Left cardiac atrium (tissue), 4 donors: ENCODE data around the gene LAMC1. TPM values are rescaled to one million over a fixed set of nuclear protein-coding genes. Genes with fewer than 3 reads are reported as not detected.
"Not testable (repeated sequence)": the region's sequence is repeated elsewhere in the genome, so short reads cannot be mapped to it uniquely, and the experiment has no call there.

ENCODE experiments used
- ATAC-seq, 2 donors: fragments of 200-7000 bp; cut with Tn5 transposase; one replicate each; pipeline ENCODE4 v1.9.1; 2020; ENCODE audit warnings: mild to moderate bottlenecking in 2 of 2, moderate library complexity in 2 of 2
- DNase-seq: peaks from one replicate; pipeline ENCODE4 v3.0.0-alpha.2; 2020
- intact Hi-C, 2 donors: fragments of 100-400 bp; cut with DNase I; formaldehyde crosslinking; loops; one replicate each; pipeline versions ENCODE4 v1.14.1 to v1.15.1; 2022 to 2023
- total RNA-seq, 2 donors: library from RNA; stranded (reverse); fragmentation: NEBNext Ultra II Directional; extraction: Animal tissue kit (Norgen Biotek cat#: 25700); gene quantifications; one replicate each; pipeline ENCODE4 v1.2.1, GENCODE V29; 2021
- donor health status: DM: no; HTN: yes; CAD: no.
- donor health status: DM: no; HTN: yes; CAD: no; lungs with severe emphysema.
- donor health status: DM: yes; HTN: yes; CAD: no.
- donor health status: Dilated cardiomyopathy.

Gene LAMC1
- total RNA-seq, 2 donors from 2014 or later = 108 to 126 TPM

DNA sequence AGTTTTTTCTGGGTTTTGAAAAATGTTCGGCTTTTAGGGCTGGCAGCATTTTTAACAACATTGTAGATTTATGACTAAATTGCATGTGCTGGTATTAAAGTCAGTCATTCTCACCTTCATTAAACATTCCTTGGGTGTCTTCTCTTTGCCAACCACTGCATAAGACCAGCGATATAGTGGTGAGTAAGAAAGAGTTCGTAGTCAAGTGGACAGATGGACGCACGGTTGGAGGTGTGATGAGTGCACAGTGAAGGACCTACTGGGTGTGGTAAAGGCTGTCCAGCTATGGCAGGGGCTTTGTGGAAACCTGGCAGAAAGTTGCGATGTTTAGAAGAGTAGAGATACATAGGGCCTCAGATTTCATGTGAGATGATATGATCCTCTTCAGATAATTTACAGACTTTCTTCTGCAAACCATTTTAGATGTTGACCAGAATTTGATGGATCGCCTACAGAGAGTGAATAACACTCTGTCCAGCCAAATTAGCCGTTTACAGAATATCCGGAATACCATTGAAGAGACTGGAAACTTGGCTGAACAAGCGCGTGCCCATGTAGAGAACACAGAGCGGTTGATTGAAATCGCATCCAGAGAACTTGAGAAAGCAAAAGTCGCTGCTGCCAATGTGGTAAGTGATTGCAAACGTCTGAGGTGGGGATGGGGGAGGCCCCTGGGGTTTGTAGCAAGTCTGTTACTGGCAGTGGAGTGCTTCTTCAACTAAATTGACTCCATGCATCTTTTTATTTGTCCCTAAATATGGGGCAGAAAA is 106.9 kb downstream of the LAMC1 start:
- ATAC-seq = peak in 1 of 2 donors; percentile 82
- no peak for DNase-seq
- intact Hi-C loops = no loop called here

GRCh38 chr1:183131166-183131565 is 107.9 kb downstream of the LAMC1 start:
- DNase-seq (no peak), ATAC-seq (no peak)
- intact Hi-C loops = no loop called here

GRCh38 chr1:183135336-183135735 is 112.1 kb downstream of the LAMC1 start:
- intact Hi-C loops = no loop called here
- ATAC-seq (no peak), DNase-seq (no peak)

DNA sequence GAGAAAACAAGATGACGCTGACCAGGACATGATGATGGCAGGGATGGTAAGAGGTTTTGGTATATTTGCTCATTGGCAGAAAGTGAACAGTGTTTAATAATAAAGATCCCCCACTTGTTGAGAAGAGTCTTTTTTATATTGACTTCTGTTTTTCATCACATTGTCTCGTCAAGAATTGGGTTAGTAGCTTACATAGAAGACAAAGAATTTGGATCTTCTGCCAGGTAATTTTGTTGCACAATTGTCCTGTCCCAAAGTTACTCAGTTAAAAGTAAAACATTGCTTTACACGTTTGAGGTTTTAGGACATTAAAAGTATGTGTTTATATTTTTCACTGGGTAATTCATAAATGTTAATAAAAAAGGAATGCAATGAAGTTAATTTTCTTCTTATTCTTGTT is 114.6 kb downstream of the LAMC1 start:
- no peak for ATAC-seq
- no peak for DNase-seq
- intact Hi-C loops = no loop called here

GRCh38 chr1:183138301-183138700 is 115.1 kb downstream of the LAMC1 start:
- no peak for ATAC-seq
- intact Hi-C loops = no loop called here
- DNase-seq = no peak

DNA sequence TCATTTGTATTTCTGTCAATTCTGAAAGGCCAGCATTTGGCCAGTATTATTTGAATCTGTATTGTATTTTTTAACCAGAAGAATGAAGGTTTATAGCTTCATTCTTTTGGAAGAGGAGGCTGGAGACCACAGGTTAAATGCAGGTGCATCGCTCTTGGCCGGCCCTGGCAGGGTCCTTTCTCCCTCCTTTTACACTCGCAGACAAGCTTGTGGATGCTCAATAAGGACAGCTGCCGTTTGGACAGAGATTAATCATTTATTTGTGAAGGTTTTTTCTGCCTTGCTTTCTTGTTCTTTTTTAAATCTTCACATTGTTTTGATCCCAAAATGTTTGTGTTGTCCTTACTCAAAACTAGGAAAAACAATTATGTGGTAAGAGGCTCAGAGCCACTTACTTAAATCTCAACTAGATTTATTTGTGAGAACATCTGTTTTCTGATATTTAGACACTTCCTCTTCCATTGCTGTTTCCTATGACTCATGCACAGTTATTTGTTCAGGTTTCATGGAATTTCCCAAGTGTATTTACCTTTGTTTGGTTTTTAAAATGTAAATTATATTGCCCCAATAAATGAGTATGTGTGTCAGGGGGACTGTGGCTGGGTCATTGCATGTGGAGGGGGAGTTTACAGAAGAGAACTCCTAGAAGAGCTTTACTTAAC is 116.2 kb downstream of the LAMC1 start:
- intact Hi-C loops = no loop called here
- DNase-seq (no peak), ATAC-seq (peak in 1 of 2 donors; percentile 31)

DNA sequence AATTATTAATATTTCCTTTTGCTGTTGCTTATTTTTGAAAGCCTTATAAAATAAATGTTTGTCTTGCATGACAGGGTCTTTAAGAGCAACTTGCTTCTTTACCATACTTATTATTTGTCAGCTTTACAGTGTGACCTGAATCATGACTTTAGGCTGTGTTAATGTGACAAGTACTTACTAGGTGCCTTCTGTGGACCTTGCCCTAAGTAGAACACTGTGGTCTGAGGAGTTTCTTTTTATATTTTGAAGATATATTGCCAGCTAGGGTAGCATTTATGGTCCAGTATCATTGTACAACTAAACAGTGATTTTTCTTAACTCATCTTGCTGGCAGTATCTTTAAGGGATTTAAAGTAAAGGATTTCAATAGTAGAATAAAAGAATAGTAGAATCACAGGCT is 117.4 kb downstream of the LAMC1 start:
- no peak for ATAC-seq
- no peak for DNase-seq
- intact Hi-C loops = loop anchor here in 1 of 2 donors (10.0 kb wide), 1 partner anchor 84 kb away; no protein-coding TSS in a partner anchor

GRCh38 chr1:183142171-183142570 is 119.0 kb downstream of the LAMC1 start:
- ATAC-seq = no peak
- no peak for DNase-seq
- intact Hi-C loops = loop anchor here in 1 of 2 donors (10.0 kb wide), 1 partner anchor 83 kb away; no protein-coding TSS in a partner anchor

GRCh38 chr1:183143576-183144315 is 120.5 kb downstream of the LAMC1 start:
- DNase-seq = no peak
- intact Hi-C loops = loop anchor here in 1 of 2 donors (10.0 kb wide), 1 partner anchor 81 kb away; no protein-coding TSS in a partner anchor
- no peak for ATAC-seq

DNA sequence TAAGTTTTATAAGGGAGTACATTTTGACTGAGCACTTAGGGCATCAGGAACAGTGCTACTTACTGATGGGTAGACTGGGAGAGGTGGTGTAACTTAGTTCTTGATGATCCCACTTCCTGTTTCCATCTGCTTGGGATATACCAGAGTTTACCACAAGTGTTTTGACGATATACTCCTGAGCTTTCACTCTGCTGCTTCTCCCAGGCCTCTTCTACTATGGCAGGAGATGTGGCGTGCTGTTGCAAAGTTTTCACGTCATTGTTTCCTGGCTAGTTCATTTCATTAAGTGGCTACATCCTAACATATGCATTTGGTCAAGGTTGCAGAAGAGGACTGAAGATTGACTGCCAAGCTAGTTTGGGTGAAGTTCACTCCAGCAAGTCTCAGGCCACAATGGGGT is 121.5 kb downstream of the LAMC1 start:
- intact Hi-C loops = loop anchor here in 1 of 2 donors (10.0 kb wide), 1 partner anchor 80 kb away; no protein-coding TSS in a partner anchor
- ATAC-seq = no peak
- DNase-seq = no peak

DNA sequence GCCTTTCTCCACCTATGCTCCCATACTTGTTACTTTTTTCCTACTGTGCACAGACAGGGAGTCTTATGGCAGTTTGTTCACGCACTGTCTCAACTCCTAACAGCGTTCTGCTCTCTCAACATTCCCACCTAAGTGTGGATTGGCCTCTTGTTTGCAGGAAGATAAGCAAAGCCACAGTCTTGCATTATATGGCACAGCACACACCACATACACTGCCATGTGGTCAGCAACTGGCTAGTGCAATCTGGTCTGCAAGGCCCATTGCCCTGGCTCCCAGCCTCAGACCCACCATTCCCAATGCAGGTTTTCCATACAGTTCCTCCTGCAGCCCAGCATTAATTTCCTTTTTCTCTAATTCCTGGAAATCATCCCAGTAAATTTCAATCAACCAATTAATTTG is 124.5 kb downstream of the LAMC1 start:
- intact Hi-C loops = loop anchor here in 1 of 2 donors (10.0 kb wide), 1 partner anchor 77 kb away; no protein-coding TSS in a partner anchor
- no peak for DNase-seq
- peak in 1 of 2 donors; percentile 39 for ATAC-seq

DNA sequence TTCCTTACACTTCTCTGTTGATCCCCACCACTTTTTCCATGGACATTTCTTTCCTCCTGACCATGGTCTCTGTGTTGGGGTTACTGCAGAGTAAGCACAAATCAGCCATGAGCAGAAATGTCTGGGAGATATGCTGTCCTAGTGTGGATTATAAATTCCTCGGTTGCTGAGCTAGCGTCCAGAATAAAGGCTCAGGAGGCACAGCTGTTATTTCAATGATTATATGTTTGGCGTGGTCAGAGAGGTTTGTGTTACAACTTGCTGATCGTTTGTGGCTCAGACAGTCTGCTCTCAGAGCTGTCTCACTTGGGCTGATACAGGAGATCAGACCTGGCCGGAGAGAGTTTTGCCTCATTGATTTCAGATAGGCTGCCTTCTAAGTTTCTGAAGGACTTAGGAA is 125.4 kb downstream of the LAMC1 start:
- intact Hi-C loops = loop anchor here in 1 of 2 donors (10.0 kb wide), 1 partner anchor 76 kb away; no protein-coding TSS in a partner anchor
- ATAC-seq = peak; percentile 41 to 88
- DNase-seq = no peak

GRCh38 chr1:183149273-183149672 is 126.1 kb downstream of the LAMC1 start:
- no peak for DNase-seq
- intact Hi-C loops = loop anchor here in 1 of 2 donors (10.0 kb wide), 1 partner anchor 76 kb away; no protein-coding TSS in a partner anchor
- ATAC-seq = peak in 1 of 2 donors; percentile 23

GRCh38 chr1:183150032-183150431 is 126.8 kb downstream of the LAMC1 start:
- intact Hi-C loops, ATAC-seq, DNase-seq: not testable (repeated sequence)

GRCh38 chr1:183150445-183150844 is 127.2 kb downstream of the LAMC1 start:
- intact Hi-C loops = no loop called here
- DNase-seq = no peak
- ATAC-seq = no peak

DNA sequence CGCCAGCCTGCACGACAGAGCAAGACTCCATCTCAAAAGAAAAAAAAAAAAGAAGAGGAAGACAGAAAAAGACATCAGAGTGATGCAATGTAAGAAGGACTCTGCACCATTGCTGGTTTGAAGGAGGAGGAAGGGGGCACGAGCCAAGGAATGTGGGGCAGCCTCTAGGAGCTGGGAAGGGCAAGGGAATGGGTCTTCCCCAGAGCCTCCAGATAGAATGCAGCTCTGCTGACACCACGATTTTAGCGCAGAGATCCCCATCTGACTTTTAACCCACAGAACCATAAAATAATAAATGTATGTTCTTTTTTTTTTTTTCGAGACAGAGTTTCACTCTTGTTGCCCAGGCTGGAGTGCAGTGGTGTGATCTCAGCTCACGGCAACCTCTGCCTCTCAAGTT is 129.0 kb downstream of the LAMC1 start:
- no peak for ATAC-seq
- intact Hi-C loops = no loop called here

DNA sequence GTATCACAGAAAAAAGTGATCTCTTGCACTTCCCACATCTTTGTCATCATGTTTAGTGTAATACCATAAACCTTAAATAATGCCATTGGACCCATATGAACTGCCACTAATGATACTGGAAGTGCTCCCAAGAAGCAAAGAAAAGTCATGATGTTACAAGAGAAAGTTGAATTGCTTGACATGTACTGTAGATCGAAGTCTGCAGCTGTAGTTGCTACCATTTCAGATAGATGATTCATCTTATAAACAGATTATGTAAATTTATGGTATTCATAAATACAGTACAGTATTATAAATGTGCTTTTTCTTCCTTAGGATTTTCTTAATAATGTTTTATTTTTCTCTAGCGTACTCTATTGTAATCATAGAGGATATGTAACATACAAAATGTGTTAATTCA is 132.7 kb downstream of the LAMC1 start:
- ATAC-seq (no peak), DNase-seq (no peak)
- intact Hi-C loops = no loop called here

More for the DNA sequence above, 129.0 kb downstream of the LAMC1 start:
- no peak for DNase-seq

DNA sequence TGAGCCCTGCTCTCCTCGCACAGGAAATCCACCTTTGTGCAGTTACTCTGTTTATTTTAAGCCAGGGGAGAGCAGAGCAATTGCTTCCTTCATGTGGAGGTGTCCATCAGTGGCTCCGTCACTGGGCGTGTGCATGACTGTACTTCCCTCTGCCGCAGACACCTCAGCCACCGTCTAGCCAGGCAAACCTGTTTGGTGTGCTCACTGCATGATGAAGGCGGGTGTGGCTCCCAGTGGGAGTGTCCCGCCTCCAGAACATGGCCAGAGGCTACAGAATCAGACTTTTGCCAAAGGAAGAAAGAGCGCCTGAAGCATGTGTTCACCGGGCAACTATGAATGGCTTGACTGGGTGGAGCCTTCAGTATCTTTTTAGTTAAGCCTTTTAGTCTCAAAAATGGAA is 136.7 kb downstream of the LAMC1 start:
- DNase-seq (no peak), ATAC-seq (peak in 1 of 2 donors; percentile 34)
- intact Hi-C loops = no loop called here

DNA sequence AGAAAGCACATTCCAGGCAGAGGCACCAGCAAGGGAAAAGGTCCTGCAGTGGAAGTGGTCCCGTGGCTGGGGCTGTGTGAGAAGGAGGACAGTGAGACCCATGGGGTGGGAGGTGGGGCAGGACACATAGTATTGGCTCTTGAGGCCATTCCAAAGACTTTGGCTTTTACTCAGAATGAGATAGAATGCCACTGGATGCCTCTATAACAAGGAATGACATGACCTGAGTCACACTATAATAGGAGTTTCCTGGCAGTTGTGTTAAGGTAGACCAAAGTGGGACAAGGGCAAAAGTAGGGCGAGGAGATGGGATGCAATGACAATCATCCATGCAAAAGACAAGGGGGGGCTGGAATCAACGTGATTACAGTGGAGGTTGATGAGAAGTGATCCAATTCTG is 138.2 kb downstream of the LAMC1 start:
- intact Hi-C loops = no loop called here
- DNase-seq (no peak), ATAC-seq (no peak)
